ENCODE results near the gene TMEM100. TPM values are rescaled to one million over a fixed set of nuclear protein-coding genes. Genes with fewer than 3 reads are reported as not detected.

TMEM100 gene
- total and polyA plus RNA-seq, 2 donors (not counting 3 experiments of a cell fraction or from before 2014, with no cell fraction given) = not detected

DNA sequence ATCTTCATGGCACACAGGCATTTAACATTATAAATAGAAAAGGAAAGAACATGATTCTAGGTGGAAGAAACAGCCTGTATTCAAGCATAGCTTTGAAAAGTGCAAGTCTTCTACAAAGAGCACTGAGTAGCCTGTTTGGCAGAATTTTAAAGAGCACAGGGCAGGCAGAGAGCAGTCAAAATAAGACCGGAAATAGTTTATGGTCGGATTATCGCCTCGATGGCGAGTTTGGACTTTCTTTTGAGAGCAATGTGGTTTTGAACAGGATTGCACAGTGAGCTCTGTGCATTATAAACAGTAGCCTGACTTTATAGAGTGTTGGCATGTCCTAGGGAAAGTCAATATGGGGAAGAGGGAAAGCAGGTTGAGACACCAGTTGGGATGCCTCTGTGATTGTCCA lies 6.2 kb upstream of the TMEM100 start:
- Histone ChIP-seq H3K27me3 (ENCODE audit: control insufficient read depth in 2 of 2, insufficient read depth in 2 of 2, low read length in 2 of 2) (no peaks in the 10 kb centered on the region), H3K4me3 (replicated peaks in 1 of 3; ENCODE audit: insufficient read depth in 1 of 3, low read depth in 1 of 3, low read length in 3 of 3) (no peak overlapping the region), H3K9ac (replicated peaks; ENCODE audit: extremely low read depth, insufficient read depth, low read length) (no peak overlapping the region), H3K27ac (ENCODE audit: insufficient read depth, low read depth, low read length) (no peak overlapping the region), H3K9me1 (replicated peaks; ENCODE audit: control insufficient read depth, extremely low read depth, insufficient read depth, low read length) (no peaks in the 10 kb centered on the region), H2AFZ (ENCODE audit: low read depth, low read length) (no peak overlapping the region), H3K36me3 (ENCODE audit: control insufficient read depth in 2 of 2, extremely low read depth in 1 of 2, insufficient read depth in 2 of 2, low read length in 2 of 2) (no peaks in the 10 kb centered on the region), H3K4me1 (ENCODE audit: control insufficient read depth, extremely low read depth, insufficient read depth, low read length) (peaks cover 5% of the 10 kb centered on the region), H3K9me3 (replicated peaks; ENCODE audit: control insufficient read depth, insufficient read depth, low read length) (no peaks in the 10 kb centered on the region), H4K20me1 (replicated peaks; ENCODE audit: control insufficient read depth, extremely low read depth, insufficient read depth, low read length) (no peaks in the 10 kb centered on the region), H3K79me2 (ENCODE audit: control insufficient read depth, insufficient read depth, low read length) (no peaks in the 10 kb centered on the region), H3K4me2 (ENCODE audit: insufficient read depth, low read length) (no peak overlapping the region)
- FAIRE-seq (no peak), DNase-seq (ENCODE audit: low read depth, low spot score) (no peak)
- intact Hi-C loops (cut with micrococcal nuclease) = no loop called here
- TF ChIP-seq GATA2 (IDR thresholded peaks at IDR 0.05; ENCODE audit: insufficient read depth, insufficient read length, low read depth, low read length) (no peak), POLR2AphosphoS5 (IDR thresholded peaks at IDR 0.05; ENCODE audit: insufficient read depth, low read depth, low read length) (no peak)
- dilution Hi-C loops (cut with MboI; ENCODE audit: extremely low pct_ligation_motif_present, low sequenced_read_pairs) = no loop called here
- no TSS peak for BruUV-seq (replicated peaks)
- CTCF ChIA-PET = interaction anchor here (1.0 to 1.7 kb wide), 2 partner anchors 22 to 41 kb away, joined by 3 to 4 read pairs; partner anchors contain the start of gene PCTP
- POLR2A ChIA-PET = no interaction called here

DNA sequence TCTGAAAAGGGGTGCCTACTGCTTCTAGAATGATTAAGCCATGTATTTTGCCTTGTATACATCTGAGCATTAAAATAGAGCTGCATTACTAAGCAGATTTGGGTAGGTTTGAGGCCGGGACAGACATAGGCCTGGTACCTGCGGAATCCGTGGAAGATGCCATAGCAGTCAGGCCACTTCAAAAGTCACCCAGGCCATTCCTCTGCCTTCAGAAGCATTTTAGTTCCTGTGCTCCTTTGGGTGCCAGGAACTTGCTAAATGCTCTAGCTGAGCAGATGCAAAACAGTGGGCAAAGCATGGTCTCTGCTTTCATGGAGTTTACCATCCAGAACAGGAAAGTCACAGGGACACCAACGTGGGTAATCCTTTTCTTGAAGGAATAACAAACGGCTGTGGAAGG lies 5.7 kb upstream of the TMEM100 start:
- BruUV-seq (replicated peaks) = no TSS peak
- H3K4me1 ChIP-seq (ENCODE audit: control insufficient read depth, extremely low read depth, insufficient read depth, low read length) = peaks cover 5% of the 10 kb centered on the region
- DNase-seq (ENCODE audit: low read depth, low spot score) (no peak), FAIRE-seq (no peak)
- no peaks in the 10 kb centered on the region for H3K9me3 ChIP-seq (replicated peaks; ENCODE audit: control insufficient read depth, insufficient read depth, low read length)
- no peaks in the 10 kb centered on the region for H3K79me2 ChIP-seq (ENCODE audit: control insufficient read depth, insufficient read depth, low read length)
- no peaks in the 10 kb centered on the region for H4K20me1 ChIP-seq (replicated peaks; ENCODE audit: control insufficient read depth, extremely low read depth, insufficient read depth, low read length)
- no peak overlapping the region for H2AFZ ChIP-seq (ENCODE audit: low read depth, low read length)
- no peak overlapping the region for H3K9ac ChIP-seq (replicated peaks; ENCODE audit: extremely low read depth, insufficient read depth, low read length)
- no peaks in the 10 kb centered on the region for H3K9me1 ChIP-seq (replicated peaks; ENCODE audit: control insufficient read depth, extremely low read depth, insufficient read depth, low read length)
- no peaks in the 10 kb centered on the region for H3K36me3 ChIP-seq (ENCODE audit: control insufficient read depth in 2 of 2, extremely low read depth in 1 of 2, insufficient read depth in 2 of 2, low read length in 2 of 2)
- POLR2A ChIA-PET = no interaction called here
- dilution Hi-C loops (cut with MboI; ENCODE audit: extremely low pct_ligation_motif_present, low sequenced_read_pairs) = no loop called here
- no peak overlapping the region for H3K4me2 ChIP-seq (ENCODE audit: insufficient read depth, low read length)
- intact Hi-C loops (cut with micrococcal nuclease) = no loop called here
- no peak overlapping the region for H3K4me3 ChIP-seq (replicated peaks in 1 of 3; ENCODE audit: insufficient read depth in 1 of 3, low read depth in 1 of 3, low read length in 3 of 3)
- TF ChIP-seq JUN (IDR thresholded peaks at IDR 0.05; ENCODE audit: borderline replicate concordance, insufficient read depth, insufficient read length, low read depth) (no peak), MYC (IDR thresholded peaks at IDR 0.05; ENCODE audit: low read depth, low read length) (no peak), EZH2 (IDR thresholded peaks at IDR 0.05; ENCODE audit: borderline replicate concordance, low read depth, low read length, severe bottlenecking) (no peak), FOS (IDR thresholded peaks at IDR 0.05; ENCODE audit: borderline replicate concordance, insufficient read depth, low read length) (no peak)
- no peaks in the 10 kb centered on the region for H3K27me3 ChIP-seq (ENCODE audit: control insufficient read depth in 2 of 2, insufficient read depth in 2 of 2, low read length in 2 of 2)
- no peak overlapping the region for H3K27ac ChIP-seq (ENCODE audit: insufficient read depth, low read depth, low read length)
- CTCF ChIA-PET = interaction anchor here (1.7 to 2.4 kb wide), 2 partner anchors 8 to 42 kb away, joined by 4 to 10 read pairs; no protein-coding TSS in a partner anchor

All from endothelial cell of umbilical vein (primary cell).